HG03520 (cell line): ENCODE data around the gene KRTAP4-7.
"Not testable (repeated sequence)": the region's sequence is repeated elsewhere in the genome, so short reads cannot be mapped to it uniquely, and the experiment has no call there.

Source experiments
- ATAC-seq: cut with Tn5 transposase; IDR thresholded peaks from one replicate; pipeline ENCODE4 v1.9.1; 2021; ENCODE audit warnings: mild to moderate bottlenecking, moderate library complexity; ENCODE audit not compliant: unreplicated experiment

Gene KRTAP4-7

GRCh38 chr17:41084100-41084856 lies at the start of gene KRTAP4-7:
TSS of gene KRTAP4-7 (plus strand) at chr17:41084150. CDS start at chr17:41084207, 57 bp downstream.
- not testable (repeated sequence) for ATAC-seq

GRCh38 chr17:41034346-41034935 lies 49.5 kb upstream of the KRTAP4-7 start, which contains the start of gene KRTAP1-3:
TSS of gene KRTAP1-3 (minus strand) at chr17:41034874. CDS start at chr17:41034821, 53 bp downstream.
- ATAC-seq: not testable (repeated sequence)

DNA sequence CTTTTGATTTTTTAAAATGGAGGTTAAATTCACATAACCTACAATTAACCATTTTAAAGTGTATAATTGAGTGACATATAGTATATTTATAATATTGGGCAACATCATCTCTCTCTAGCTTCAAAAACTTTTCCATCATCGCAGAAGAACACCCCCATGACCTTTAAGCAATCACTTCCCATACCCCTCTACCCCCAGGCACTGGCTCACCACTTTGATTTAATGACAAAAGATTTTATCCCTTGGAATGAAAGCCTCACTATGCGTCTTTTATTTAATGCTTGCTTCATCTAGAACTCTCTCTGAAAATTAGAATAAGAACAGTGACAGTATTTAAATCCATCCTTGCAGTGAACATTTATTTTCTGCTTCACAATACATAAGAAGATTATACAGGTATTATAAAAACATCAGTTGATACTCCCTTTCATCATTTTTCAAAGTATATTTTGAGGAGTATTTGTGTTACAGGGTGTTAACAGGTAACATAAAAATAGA lies 46.0 kb upstream of the KRTAP4-7 start:
- ATAC-seq: no peak

DNA sequence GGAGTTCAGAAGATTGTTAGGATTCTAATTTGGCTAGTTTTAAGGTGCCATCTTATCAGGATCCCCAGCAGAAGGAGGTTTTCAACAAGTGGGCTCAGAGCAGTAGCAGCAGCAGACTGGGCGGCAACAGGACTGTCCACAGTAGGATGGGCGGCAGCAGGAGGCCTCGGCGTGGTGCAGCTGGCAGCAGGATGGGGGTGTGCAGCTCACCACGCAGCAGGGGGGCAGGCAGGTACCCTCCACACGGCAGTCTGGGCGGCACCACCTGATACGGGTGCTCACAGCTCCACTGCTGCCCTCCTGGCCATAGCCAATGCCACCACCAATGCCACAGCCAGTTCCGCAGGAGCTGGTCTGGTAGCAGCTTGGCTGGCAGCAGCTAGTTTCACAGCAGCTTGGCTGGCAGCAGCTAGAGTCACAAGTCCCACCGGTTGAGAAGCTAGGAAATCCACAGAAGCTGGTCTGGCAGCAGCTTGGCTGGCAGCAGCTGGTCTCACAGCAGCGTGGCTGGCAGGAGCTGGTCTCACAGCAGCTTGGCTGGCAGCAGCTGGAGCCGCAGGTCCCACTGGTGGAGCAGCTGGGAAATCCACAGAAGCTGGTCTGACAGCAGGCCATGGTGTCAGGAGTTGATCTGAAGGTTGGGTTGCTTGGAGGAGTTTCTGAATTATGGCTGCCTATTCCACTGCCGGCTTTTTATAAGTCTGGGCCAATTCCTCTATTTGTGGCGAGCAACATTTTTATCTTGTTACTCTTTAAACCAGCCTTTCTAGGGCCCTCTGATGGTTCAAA lies 43.0 kb upstream of the KRTAP4-7 start, which contains the start of gene KRTAP1-1:
TSS of gene KRTAP1-1 (minus strand) at position 668 of the 789 bp plus-strand sequence. CDS start at position 615, 53 bp downstream.
- not testable (repeated sequence) for ATAC-seq

DNA sequence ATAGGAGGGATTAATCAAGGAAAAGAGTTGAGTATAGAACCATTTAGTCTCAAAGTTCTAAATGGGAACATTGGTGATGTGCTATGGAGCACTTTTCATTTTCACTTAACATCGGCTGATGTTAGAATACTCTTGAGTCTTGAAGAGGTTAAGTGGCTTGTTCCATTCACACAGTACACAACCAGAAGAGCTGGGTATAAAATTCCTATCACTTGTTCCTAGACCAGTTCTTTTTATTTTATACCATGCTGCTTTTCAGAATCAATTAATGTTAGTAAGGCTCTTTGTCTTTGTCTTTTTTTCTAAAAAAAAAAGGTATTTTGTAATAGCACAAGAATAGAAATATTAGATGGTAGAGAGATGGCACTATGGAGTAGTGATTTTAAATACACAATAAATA lies 41.0 kb upstream of the KRTAP4-7 start:
- ATAC-seq: no peak

GRCh38 chr17:41046735-41047465 lies 37.0 kb upstream of the KRTAP4-7 start, which contains the start of gene KRTAP2-1:
TSS of gene KRTAP2-1 (minus strand) at chr17:41047316. CDS start at chr17:41047267, 49 bp downstream.
- not testable (repeated sequence) for ATAC-seq

- ATAC-seq: no peak
Observed at GRCh38 chr17:41048441-41048840, 35.5 kb upstream of the KRTAP4-7 start.

- no peak for ATAC-seq
Observed at GRCh38 chr17:41049110-41049509, 34.8 kb upstream of the KRTAP4-7 start.

DNA sequence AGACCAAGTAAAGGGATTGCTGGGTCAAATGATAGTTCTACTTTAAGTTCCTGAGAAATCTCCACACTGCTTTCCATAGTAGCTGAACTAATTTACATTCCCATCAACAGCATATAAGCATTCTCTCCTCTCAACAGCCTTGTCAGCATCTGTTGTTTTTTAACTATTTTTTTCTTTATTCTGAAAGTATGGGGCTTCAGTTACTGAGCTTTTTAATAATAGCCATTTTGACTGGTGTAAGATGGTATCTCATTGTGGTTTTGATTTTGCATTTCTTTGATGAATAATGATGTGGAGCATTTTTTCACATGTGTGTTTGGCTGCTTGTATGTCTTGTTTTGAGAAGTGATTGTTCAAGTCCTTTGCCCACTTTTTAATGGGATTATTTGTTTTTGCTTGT lies 31.4 kb upstream of the KRTAP4-7 start:
- ATAC-seq: no peak

GRCh38 chr17:41054025-41054424 lies 29.9 kb upstream of the KRTAP4-7 start:
- ATAC-seq: no peak

- not testable (repeated sequence) for ATAC-seq
Observed at GRCh38 chr17:41054556-41054955, 29.4 kb upstream of the KRTAP4-7 start.

GRCh38 chr17:41055130-41055529 lies 28.8 kb upstream of the KRTAP4-7 start, which contains the start of gene KRTAP2-2:
TSS of gene KRTAP2-2 (minus strand) at chr17:41055230. CDS start at chr17:41055211, 19 bp downstream.
- ATAC-seq: not testable (repeated sequence)

DNA sequence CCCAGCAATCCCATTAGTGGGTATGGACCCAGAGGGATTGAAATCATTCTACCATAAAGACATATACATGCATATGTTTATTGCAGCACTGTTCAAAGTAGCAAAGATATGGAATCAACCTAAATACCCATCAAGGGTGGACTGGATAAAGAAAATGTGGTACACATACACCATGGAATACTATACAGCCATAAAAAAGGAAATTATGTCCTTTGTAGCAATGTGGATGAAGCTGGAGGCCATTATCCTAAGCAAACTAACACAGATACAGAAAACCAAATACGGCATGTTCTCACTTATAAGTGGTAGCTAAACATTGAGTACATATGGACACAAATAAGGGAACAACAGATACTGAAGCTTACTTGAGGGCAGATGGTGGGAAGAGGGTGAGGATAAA lies 26.4 kb upstream of the KRTAP4-7 start:
- no peak for ATAC-seq

DNA sequence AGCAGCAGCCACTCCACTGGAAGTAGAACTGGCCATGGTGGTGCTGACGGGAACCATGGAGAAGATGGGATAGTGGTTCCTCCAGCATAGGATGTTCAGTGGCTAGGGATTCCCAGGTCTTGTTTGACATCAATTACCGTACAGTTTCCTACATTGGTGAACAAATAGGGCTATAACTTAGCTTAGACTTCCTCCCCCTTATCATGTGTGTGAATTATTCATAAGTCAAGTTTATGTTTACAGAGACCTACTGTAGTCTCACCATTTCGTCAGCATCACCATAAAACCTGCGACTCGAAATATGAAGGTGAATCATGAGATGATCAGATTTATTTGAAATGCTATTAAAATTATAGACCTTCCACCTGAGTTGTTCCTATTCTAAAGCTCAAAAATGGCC lies 25.2 kb upstream of the KRTAP4-7 start:
- no peak for ATAC-seq

DNA sequence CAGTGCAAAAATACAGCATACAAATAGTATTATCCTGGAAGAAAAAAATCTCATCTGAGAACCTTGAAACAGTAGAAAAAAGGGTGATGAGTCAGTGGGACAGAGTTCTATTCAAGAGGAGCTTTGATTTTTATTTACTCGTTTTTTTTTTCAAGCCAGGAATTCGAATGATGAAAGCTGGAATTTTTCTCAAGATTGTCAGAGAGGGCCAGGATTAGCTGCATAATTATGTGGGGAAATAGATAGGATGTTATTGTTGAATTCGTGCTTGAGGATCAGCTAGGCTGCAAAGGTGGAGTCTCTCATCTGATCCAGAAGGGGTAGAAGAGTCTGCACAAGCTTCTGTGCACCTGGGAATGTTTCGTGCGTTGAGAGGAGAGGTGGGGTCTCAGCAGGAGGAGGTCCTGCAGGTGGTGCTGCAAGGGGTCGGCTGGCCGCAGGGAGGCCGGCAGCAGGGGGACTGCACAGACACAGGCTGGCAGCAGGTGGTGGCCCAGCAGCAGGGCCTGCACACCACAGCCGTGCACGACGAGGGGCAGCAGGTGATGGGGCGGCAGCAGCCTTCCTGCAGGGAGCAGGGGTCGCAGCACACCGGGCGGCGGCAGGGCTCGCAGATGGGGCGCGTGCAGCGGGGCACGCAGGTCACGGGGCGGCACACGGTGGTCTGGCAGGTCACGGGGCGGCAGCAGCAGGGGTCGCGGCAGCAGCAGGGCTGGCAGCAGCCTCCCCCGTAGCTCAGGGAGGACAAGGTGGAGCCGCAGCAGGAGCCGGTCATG lies 24.5 kb upstream of the KRTAP4-7 start:
- ATAC-seq: not testable (repeated sequence)

GRCh38 chr17:41060052-41060604 lies 23.8 kb upstream of the KRTAP4-7 start, which contains the start of gene KRTAP2-3:
TSS of gene KRTAP2-3 (minus strand) at chr17:41060114. CDS start at chr17:41060050, 64 bp downstream.
- no peak for ATAC-seq

GRCh38 chr17:41061964-41062363 lies 22.0 kb upstream of the KRTAP4-7 start:
- ATAC-seq: no peak

- no peak for ATAC-seq
Observed at GRCh38 chr17:41063449-41063848, 20.5 kb upstream of the KRTAP4-7 start.

- ATAC-seq: no peak
Observed at GRCh38 chr17:41064301-41064700, 19.6 kb upstream of the KRTAP4-7 start.
